GM19023 (cell line): ENCODE results near the gene BAHD1.
"Not testable (repeated sequence)": the region's sequence is repeated elsewhere in the genome, so short reads cannot be mapped to it uniquely, and the experiment has no call there.

Experiments used
- ATAC-seq: cut with Tn5 transposase; IDR thresholded peaks from one replicate; pipeline ENCODE4 v1.9.1; 2021; ENCODE audit warnings: mild to moderate bottlenecking, moderate library complexity; ENCODE audit not compliant: unreplicated experiment

Gene BAHD1

GRCh38 chr15:40443255-40443654 is 2.5 kb downstream of the BAHD1 start:
- no peak for ATAC-seq

DNA sequence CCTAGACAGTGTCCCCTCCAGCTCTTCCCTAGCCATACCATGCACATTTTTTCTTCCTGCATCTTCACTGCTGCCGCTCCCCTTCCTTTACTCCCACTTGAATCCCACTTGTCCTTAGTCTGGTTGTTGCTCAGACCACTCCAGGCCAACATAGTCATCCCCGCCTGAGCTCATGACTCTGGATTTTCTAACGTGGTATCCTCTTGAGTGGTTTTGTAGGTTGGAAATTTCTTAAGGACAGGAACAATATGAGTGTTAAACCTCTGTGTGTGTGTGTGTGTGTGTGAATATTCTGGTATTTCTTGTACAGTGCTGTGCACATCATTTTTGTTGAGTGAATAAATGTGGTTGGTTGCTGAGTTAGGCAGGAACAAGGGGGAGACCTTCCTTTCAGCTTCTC is 3.1 kb downstream of the BAHD1 start:
- no peak for ATAC-seq

DNA sequence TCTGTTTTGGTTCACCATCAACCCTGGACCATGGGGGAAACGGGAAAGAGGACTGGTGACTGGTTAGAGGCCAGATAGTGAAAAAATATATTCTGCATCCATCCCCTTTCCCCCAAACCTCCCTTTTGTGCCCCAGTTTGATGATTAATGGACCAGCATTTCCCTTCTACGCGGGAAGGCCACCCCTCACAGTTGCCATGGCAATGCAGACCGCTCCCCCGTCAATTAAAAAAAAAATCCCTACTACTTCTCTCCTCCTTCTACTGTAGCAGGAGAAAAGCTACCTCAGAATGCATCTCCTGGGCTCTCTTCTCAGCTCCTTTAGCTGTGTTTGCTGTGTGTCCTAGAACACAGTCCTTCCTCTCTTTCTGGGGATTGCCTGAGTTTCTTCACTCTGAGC is 4.0 kb downstream of the BAHD1 start:
- no peak for ATAC-seq

DNA sequence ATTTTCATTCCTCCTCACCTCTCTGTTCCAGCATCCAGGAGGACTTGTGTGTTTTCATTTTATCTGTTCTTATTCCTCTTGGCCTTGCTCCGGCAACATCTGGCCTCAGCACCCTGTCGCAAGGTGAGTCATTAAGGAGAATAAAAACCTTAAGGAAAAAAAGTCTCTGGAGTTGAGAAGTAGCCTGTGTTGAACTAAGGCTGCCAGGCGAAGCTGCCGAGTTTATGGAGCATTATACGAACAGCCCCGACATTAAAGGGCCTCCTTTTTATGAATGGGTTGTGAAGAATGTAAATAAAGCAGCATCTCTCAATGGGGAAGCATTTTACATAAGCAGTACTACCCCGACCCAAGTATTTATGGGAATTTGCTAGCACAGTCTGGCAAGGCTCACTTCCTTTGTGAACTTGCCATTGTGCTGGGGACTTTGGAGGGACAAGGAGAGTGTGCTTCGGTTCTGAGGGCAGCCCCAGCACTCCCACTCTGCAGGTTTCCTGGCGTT is 4.7 kb downstream of the BAHD1 start:
- ATAC-seq = no peak

GRCh38 chr15:40446144-40446543 is 5.4 kb downstream of the BAHD1 start:
- no peak for ATAC-seq

DNA sequence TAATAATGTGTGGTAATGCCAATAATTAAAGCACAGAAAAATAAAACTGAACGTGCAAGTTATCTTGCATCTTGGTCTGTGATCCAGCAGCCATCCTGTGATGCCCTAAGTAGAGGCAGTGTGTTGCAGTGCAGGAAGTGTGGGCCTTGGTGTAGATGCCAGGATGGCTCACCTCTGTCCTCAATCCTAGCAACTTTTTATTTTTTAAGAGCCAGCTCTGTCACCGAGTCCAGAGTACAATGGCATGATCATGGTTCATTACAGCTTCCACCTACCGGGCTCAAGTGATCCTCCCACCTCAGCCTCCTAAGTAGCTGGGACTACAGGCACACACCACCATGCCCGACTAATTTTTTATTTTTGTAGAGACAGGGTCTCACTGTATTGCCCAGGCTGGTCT is 7.6 kb downstream of the BAHD1 start:
- ATAC-seq = no peak

DNA sequence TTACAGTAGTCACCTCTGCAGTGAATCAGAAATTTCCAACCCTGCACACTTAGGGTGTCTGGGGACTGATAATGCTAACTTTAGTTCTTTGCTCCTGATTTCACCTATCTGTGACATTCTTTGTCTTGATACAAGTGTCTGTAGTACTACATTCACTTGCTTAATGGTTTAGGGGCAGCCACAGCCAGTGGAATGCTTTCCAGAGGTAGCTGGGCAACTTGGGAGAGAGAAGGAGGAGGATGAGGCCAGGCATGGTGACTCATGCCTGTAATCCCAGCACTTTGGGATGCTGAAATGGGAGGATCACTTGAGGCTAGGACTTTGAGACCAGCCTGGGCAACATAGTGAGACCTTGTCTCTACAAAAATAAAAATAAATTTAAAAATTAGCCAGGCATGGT is 8.5 kb downstream of the BAHD1 start:
- no peak for ATAC-seq

DNA sequence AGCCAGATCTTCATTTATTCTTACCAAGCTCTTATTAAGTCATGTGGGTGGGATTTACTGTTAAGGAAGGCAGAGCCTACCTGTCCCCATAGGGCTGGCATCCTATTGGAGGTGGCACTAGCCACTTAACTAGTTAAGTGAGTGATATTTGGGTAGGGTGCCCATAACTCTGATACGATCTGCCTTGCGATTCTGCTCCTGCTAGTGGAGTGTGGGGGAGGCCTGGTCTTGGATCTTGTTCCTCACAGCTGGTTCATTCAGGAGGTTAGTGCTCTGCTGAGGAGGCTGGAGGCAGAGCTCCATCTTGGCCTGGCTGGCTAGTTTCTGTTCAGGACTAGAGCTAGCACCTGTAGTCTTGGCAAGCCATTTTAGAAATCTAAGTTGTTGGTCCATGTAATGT is 9.3 kb downstream of the BAHD1 start:
- ATAC-seq = no peak

DNA sequence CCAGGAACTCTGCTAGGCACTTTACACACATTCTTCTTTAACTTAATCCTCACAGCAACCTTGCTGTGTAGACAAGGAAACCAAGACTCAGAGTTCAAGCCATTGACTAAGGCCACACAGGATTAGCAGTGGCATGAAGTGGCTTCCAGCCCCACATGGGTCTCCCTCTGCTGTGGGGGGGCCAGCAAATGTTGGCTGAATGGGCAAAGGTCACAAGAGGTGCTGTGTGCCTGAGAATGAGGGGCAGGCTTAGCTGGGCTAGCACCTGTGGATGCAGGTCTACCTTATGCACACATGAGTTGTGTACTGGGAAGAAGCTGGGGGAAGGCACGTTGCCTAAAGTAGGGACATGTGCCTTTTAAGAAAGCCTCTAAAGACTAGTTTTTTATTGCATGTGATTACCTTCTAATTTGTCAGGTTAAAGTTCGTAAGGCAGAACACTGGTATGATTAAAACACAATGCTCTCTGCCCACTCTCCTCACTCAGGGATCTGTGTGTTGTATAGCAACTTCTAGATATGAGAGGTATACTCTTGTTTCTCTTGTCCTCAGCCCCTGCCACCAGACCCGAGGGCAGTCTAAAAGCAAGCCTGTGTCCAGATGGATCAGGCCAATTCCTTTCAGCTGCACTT is 10.9 kb downstream of the BAHD1 start:
- no peak for ATAC-seq

DNA sequence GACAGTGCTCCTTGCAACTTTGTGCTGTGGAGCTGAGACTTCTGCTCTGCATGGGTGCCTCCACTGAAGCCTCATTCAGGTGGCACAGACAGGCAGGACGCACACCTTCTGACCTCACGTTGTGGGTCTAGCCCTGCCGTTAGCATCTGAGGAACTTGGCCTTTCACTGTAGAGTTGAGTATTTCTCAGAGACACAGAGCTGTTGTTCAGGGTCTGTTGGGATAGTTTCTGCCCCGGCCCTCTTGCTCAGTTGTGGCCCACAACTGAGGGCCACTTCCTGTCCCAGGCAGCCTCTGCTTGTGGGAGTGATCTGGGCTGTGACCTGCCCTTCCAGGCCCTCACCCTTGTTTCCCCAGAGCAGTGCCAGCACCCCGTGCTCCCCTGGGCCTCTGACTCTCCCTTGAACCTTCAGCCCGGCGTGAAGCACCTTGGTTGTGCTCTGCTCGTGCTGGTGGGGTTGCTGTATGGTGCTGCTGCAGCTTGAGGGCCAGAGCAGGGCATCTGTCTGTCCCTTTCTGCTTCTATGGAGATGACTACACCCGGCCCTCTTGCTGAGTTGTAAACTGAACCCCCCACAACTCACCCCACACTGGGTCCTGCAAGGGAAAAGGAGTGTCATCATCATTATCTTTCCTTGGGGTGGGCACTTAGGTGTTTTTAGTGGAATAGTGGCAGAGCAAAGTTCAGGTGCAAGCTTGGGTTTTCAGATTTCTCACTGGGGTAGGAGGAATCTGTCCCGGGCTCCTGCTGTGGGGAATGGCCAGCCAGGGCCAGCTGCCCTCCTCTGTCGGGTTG is 11.7 kb downstream of the BAHD1 start:
- peak; percentile 63 for ATAC-seq

DNA sequence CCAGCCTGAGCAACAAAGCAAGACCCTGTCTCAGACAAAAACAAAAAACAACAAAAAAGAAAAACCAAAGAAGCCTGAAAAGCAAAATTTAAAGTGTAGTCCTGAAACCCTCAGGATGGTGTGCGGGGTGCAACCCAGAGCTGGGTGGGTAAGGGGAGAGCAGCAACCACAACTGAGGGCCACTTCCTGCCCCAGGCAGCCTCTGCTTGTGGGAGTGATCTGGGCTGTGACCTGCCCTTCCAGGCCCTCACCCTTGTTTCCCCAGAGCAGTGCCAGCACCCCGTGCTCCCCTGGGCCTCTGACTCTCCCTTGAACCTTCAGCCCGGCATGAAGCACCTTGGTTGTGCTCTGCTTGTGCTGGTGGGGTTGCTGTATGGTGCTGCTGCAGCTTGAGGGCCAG is 13.2 kb downstream of the BAHD1 start:
- not testable (repeated sequence) for ATAC-seq

DNA sequence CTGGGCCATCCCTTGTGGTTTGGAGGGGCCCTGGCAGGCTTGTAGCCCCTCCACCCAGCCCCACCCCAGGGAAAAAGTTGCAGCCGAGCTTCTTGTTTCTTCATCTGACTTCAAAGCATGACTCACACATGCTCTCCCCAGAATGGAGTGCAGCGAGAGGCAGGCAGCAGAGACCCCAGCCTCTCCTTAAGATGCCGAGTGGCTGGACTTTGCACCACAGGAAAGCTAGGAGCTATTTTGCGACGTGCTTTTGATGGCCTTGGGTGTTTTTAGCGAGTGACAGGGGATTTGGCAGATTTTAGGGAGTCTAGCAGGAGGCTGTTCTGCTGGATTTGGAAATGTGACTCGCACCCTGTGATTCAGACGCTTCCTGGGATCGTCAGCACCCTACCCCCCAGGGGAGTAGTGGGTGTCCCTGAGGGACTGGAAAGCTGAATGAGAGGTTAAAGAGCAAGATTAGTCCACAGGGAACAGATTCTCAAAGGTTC is 14.2 kb downstream of the BAHD1 start:
- ATAC-seq = no peak

DNA sequence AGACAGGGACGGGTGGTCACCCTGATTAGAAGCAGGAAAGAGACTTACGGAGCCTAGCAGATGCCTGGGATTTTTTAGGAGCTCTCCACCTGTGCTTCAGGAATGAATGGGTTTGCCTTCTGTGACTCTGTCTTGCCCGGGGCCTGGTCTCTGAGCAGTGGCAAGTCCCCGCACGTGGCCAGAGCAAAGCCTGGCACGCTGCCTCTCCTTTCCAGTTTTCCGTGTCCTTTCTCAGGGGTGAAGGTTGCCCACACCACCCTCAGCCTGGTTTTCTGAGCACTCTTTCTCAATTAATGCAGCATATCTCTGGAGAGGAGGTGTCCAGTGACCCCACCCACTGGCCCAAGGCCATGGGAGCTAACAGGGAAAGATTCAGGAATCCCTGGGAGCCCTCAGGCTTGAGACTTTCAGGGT is 15.6 kb downstream of the BAHD1 start:
- ATAC-seq = no peak

DNA sequence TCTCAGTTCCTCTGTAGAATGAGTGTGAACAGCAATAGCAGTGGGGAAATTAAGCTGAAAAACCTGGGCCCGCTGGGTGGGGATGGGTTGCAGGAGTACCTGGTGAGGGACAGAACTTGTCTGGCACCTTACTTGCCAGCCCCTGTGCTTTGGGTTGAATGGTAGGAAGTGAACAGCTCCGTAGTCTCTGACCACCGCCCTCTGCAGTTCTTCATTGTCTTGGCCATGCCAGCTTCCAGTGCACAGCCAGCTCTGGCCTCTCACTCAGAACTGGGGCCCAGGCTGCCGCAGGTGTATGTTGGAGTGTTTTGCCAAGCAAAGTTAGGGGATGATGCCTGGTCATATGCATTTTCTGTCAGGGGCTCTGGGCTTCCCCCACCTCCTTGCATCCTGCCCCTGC is 16.0 kb downstream of the BAHD1 start:
- no peak for ATAC-seq

DNA sequence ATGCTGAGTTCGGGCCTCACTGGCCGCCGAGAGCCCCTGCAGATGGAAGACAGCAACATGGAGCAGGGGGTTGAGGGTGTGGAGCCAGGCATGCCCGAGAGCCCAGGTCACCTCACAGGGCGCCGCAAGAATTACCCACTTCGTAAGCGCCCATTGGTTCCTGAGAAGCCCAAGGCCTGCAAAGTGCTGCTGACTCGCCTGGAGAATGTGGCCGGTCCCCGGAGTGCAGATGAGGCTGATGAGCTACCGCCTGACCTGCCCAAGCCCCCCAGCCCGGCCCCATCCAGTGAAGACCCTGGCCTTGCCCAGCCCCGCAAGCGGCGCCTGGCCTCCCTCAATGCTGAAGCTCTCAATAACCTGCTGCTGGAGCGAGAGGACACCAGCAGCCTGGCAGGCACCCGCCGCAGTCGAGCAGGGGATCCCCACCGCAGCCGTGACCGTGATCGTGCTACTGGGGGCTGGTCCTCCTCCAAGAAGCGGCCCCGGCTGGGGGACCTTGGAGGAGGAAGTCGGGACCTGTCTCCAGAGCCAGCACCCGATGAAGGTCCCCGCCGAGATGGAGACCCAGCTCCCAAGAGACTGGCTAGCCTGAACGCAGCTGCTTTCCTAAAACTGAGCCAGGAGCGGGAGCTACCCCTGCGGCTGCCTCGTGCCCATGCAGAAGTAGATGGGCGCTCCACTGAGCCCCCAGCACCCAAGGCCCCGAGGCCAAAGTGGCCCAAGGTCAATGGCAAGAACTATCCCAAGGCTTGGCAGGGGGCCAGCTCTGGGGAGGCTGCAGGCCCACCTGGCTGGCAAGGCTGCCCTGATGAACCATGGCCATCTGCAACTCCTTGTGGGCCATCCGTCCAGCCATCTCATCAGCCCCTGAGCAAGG is 18.0 kb downstream of the BAHD1 start:
- ATAC-seq = no peak

DNA sequence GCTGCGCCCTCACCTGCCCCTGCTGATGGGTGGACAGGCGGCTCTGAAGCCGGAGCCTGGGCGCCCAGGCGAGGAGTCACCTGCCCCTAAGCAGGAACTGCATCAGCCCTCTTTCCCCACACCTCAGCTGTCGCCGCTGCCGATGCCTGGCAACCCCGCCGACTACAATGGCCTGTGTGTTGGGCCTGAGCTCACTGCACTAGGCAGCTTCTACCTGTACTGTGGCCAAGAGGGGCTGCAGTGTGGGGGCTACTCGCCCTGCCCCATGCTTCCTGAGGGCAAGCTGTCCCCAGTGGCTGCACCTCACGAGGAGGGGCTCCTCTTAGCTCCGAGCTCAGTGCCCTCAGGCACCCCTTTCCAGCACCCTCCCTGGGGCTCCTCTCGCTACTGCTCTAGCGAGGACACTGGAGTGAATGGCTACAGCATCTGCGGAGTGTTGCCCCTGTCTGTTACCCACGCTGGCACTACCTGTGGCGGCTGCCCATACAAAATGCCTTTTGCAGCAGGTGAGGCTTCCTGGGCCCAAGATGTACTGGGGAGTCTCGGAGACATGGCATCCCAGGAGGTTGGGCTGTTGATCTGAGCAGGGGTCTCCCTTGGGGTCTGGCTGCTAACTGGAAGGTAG is 18.8 kb downstream of the BAHD1 start:
- no peak for ATAC-seq

GRCh38 chr15:40460404-40460803 is 19.7 kb downstream of the BAHD1 start:
- no peak for ATAC-seq

- no peak for ATAC-seq
These were observed 21.2 kb downstream of the BAHD1 start for GRCh38 chr15:40461958-40462357.

DNA sequence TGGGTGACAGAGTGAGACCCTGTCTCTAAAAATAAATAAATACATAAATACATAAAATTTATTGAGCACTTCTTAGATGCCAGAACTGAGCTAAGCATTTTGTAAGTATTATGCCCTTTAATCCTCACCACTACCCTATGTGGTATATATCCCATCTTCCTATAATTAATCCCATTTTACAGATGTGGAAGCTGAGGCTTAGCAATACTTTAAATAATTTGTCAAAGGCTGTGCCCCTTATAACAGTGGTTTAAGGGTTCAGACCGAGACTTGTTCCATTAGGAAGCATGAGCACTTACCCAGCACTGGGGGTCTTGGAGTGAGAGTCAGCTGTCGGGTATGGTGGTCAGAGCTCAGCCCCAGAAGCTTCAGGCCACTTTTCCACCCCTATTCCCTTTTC is 22.5 kb downstream of the BAHD1 start:
- no peak for ATAC-seq

GRCh38 chr15:40463886-40464545 is 23.3 kb downstream of the BAHD1 start:
- ATAC-seq = no peak
